ENCODE results near the gene COMP.

GRCh38 chr19:18745931-18746330 is 45.2 kb downstream of the COMP start:
- TF ChIP-seq CTCF (IDR thresholded peaks at IDR 0.05) = no peak
- no peak for TF ChIP-seq CHD2 (IDR thresholded peaks at IDR 0.05; ENCODE audit: low read length, partially characterized antibody)
- TF ChIP-seq NFE2L2 (conservative IDR thresholded peaks at IDR 0.05; ENCODE audit: low read length) = no peak
- TF ChIP-seq ZC3H11A (IDR thresholded peaks at IDR 0.05) = no peak
- no peak for TF ChIP-seq NR3C1 (IDR thresholded peaks at IDR 0.05)
- no peak for TF ChIP-seq CEBPB (IDR thresholded peaks at IDR 0.05)
- no peak for TF ChIP-seq POLR2A (IDR thresholded peaks at IDR 0.05; ENCODE audit: low read length)
- no peak for TF ChIP-seq POLR2AphosphoS2 (conservative IDR thresholded peaks at IDR 0.05; ENCODE audit: low read length)
- no peak for TF ChIP-seq HMGXB4 (CRISPR knock-in tag; IDR thresholded peaks at IDR 0.05; ENCODE audit: borderline replicate concordance)
